ENCODE measurements around the gene FABP6. TPM values are rescaled to one million over a fixed set of nuclear protein-coding genes. Genes with fewer than 3 reads are reported as not detected.

Gene FABP6, protein sequence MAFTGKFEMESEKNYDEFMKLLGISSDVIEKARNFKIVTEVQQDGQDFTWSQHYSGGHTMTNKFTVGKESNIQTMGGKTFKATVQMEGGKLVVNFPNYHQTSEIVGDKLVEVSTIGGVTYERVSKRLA
- total RNA-seq: not detected
- not detected for total RNA-seq (2013)
- total RNA-seq: 0 to 0.05 (median 0) reads per million in 29 experiments

DNA sequence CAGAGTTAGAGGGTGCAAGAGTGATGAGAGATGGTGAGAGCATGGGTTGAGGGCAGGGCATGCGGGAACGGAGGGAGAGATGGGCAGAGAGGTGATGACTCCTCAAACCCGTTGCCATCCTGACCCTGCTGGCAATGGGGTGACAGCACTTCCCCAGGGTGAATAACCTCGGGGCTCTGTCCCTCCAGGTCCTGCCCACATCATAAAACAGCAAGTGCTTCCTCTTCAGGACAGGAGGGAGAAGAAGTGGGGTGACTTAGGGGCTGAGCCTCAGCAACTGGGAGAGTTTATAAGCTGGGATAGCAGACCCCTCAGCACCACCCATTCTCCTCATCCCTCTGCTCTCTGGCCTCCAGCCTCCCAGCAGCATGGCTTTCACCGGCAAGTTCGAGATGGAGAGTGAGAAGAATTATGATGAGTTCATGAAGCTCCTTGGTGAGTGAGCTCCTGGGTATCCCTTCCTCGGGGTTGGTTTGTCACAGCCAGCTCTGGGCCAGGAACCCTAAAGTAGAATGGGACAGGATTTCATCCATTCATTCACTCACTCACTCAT lies at the start of gene FABP6:
Gene FABP6 (plus strand): TSS at position 317 of the 553 bp plus-strand sequence. CDS start 52 bp downstream, at position 369.
- no peak for DNase-seq
- ATAC-seq (replicated peaks in 1 of 4): no peak
- ChIA-PET POLR2A (no interaction called here), CTCF (interaction anchor here in 1 of 2 donors (0.6 kb wide), 1 partner anchor 25 kb away, joined by 7 read pairs; no protein-coding TSS in a partner anchor)
- Histone ChIP-seq H3K4me1 (ENCODE audit: control insufficient read depth in 1 of 2, extremely low read depth in 1 of 2, insufficient read depth in 2 of 2, low read length in 2 of 2) (no peaks in the 10 kb centered on the region), H3K27ac (ENCODE audit: low read length) (no peak within 1 kb of the TSS), H3K9me3 (no peaks in the 10 kb centered on the region), H3K4me3 (ENCODE audit: control insufficient read depth in 1 of 2, extremely low read depth in 1 of 2, low read length in 1 of 2) (no peak within 1 kb of the TSS), H3K27me3 (replicated peaks in 1 of 2; ENCODE audit: control insufficient read depth in 2 of 2, extremely low read depth in 1 of 2, insufficient read depth in 2 of 2, low read length in 1 of 2) (peaks cover 0 to 2% of the 10 kb centered on the region in 2 experiments), H3K36me3 (ENCODE audit: control insufficient read depth in 2 of 2, extremely low read depth in 1 of 2, insufficient read depth in 1 of 2, low read length in 1 of 2) (no peaks in the 10 kb centered on the region)
- H3K36me3 Mint-ChIP-seq: no peaks in the 10 kb centered on the region
- H3K4me3 Mint-ChIP-seq: no peak within 1 kb of the TSS
- H3K4me1 Mint-ChIP-seq: no peaks in the 10 kb centered on the region
- no peaks in the 10 kb centered on the region for H3K27me3 Mint-ChIP-seq
- H3K9me3 Mint-ChIP-seq: no peaks in the 10 kb centered on the region
- no peak within 1 kb of the TSS for H3K27ac Mint-ChIP-seq
- 80% methylated on average over 1 of the region's 7 CpGs for WGBS (ENCODE audit: insufficient coverage)

DNA sequence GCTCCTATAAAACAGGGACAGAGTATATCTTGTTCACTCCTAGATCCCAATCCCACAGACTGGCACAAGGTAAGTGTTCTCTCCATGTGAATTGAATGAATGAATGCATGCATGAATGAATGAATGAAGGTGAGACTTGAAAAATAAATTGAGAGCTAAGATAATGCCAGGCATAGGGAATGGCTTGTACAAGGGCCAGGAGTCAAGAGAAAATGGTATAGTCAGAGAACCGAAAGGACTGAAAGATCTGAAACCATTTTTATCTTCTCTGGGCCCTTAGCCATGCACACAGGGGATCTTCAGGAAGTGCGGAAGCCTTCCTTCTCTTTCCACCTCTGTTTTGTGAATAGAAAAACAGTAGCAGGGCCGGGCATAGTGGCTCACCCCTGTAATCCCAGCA lies 48.4 kb upstream of the FABP6 start:
- H3K27ac ChIP-seq (ENCODE audit: low read length): no peak overlapping the region
- H3K9me3 ChIP-seq: no peaks in the 10 kb centered on the region
- H3K4me1 Mint-ChIP-seq: peaks cover 0 to 1% (median 0%) of the 10 kb centered on the region in 3 donors
- 60% methylated on average over 2 of the region's 3 CpGs for WGBS (ENCODE audit: insufficient coverage)
- peaks cover 3 to 20% of the 10 kb centered on the region in 2 donors for H3K27me3 Mint-ChIP-seq
- ATAC-seq (replicated peaks in 1 of 4): no peak
- CTCF ChIA-PET: interaction anchor here in 1 of 2 donors (0.6 kb wide), 1 partner anchor 63 kb away, joined by 6 read pairs; no protein-coding TSS in a partner anchor
- H3K4me1 ChIP-seq (ENCODE audit: control insufficient read depth in 1 of 2, extremely low read depth in 1 of 2, insufficient read depth in 2 of 2, low read length in 2 of 2): no peaks in the 10 kb centered on the region
- H3K27me3 ChIP-seq (replicated peaks in 1 of 2; ENCODE audit: control insufficient read depth in 2 of 2, extremely low read depth in 1 of 2, insufficient read depth in 2 of 2, low read length in 1 of 2): peaks cover 0 to 2% of the 10 kb centered on the region in 2 experiments
- DNase-seq: no peak
- H3K36me3 Mint-ChIP-seq: no peaks in the 10 kb centered on the region
- no peak overlapping the region for H3K27ac Mint-ChIP-seq
- H3K4me3 ChIP-seq (ENCODE audit: control insufficient read depth in 1 of 2, extremely low read depth in 1 of 2, low read length in 1 of 2): no peak overlapping the region
- H3K36me3 ChIP-seq (ENCODE audit: control insufficient read depth in 2 of 2, extremely low read depth in 1 of 2, insufficient read depth in 1 of 2, low read length in 1 of 2): no peaks in the 10 kb centered on the region
- no peak overlapping the region for H3K4me3 Mint-ChIP-seq
- POLR2A ChIA-PET: no interaction called here
- peaks cover 0 to 6% (median 0%) of the 10 kb centered on the region in 3 donors for H3K9me3 Mint-ChIP-seq

DNA sequence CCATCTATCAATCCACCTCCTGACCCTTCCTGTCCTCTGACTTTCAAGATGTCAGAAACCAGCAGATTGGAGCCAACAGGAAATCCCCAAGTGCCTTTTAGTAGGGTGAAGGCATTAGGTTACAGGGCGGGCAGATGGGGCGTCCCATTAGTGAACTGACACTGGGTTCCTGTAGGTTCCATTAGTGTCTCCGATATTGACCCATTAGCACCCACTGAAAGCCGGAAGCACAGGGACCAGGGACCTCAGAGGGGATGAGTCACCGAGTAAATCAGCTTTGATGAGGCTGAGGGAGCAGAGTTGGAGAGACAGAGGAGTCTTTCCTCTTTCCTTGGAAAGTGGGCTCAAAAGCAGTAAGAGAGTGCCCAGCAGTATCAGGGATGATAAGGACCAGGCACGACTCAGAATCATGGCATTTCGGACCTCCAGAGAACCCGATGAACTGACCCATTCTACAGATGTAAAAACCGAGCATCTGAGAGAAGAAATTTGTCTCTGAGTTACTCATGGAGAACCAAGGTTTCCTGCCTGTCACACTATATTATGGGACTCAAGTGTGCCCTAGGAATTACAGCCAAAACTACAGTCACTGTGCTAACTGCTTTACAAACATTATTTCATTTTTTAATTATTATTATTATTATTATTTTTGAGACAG lies 47.2 kb upstream of the FABP6 start:
- no peaks in the 10 kb centered on the region for H3K36me3 ChIP-seq (ENCODE audit: control insufficient read depth in 2 of 2, extremely low read depth in 1 of 2, insufficient read depth in 1 of 2, low read length in 1 of 2)
- DNase-seq: no peak
- H3K4me1 ChIP-seq (ENCODE audit: control insufficient read depth in 1 of 2, extremely low read depth in 1 of 2, insufficient read depth in 2 of 2, low read length in 2 of 2): no peaks in the 10 kb centered on the region
- no peak overlapping the region for H3K27ac Mint-ChIP-seq
- POLR2A ChIA-PET: interaction anchor here in 1 of 2 donors (0.6 kb wide), 1 partner anchor 266 kb away, joined by 3 read pairs; no protein-coding TSS in a partner anchor
- no peak overlapping the region for H3K27ac ChIP-seq (ENCODE audit: low read length)
- H3K9me3 Mint-ChIP-seq: peaks cover 5 to 12% (median 6%) of the 10 kb centered on the region in 3 donors
- no peak overlapping the region for H3K4me3 ChIP-seq (ENCODE audit: control insufficient read depth in 1 of 2, extremely low read depth in 1 of 2, low read length in 1 of 2)
- ATAC-seq (replicated peaks in 1 of 4): no peak
- CTCF ChIA-PET: no interaction called here
- WGBS (ENCODE audit: insufficient coverage): 77% methylated on average over 9 of the region's 9 CpGs
- no peak overlapping the region for H3K4me3 Mint-ChIP-seq
- peaks cover 0 to 1% (median 0%) of the 10 kb centered on the region in 3 donors for H3K4me1 Mint-ChIP-seq
- H3K9me3 ChIP-seq: no peaks in the 10 kb centered on the region
- H3K36me3 Mint-ChIP-seq: no peaks in the 10 kb centered on the region
- peaks cover 11 to 30% of the 10 kb centered on the region in 2 donors for H3K27me3 Mint-ChIP-seq
- peaks cover 0 to 8% of the 10 kb centered on the region in 2 experiments for H3K27me3 ChIP-seq (replicated peaks in 1 of 2; ENCODE audit: control insufficient read depth in 2 of 2, extremely low read depth in 1 of 2, insufficient read depth in 2 of 2, low read length in 1 of 2)

DNA sequence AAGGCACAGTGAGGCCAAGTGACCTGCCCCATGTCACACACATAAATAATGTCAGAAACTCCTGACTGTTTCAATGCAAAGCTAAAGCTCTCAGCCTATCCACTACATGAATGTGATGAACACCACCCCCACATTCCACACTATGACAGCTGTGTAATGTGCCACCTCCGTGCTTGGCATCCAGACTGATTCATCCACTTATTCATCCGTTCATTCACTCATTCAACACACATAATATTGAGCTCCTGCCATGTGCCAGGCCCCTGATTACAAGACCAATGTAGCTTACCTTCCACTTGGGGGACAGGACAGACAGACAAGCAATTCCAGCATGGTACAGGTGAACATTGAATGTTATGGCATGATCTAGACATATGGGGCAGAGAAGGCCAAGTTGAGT lies 46.2 kb upstream of the FABP6 start:
- Histone ChIP-seq H3K27ac (ENCODE audit: low read length) (no peak overlapping the region), H3K4me3 (ENCODE audit: control insufficient read depth in 1 of 2, extremely low read depth in 1 of 2, low read length in 1 of 2) (no peak overlapping the region), H3K4me1 (ENCODE audit: control insufficient read depth in 1 of 2, extremely low read depth in 1 of 2, insufficient read depth in 2 of 2, low read length in 2 of 2) (peaks cover 0 to 2% of the 10 kb centered on the region in 2 experiments), H3K36me3 (ENCODE audit: control insufficient read depth in 2 of 2, extremely low read depth in 1 of 2, insufficient read depth in 1 of 2, low read length in 1 of 2) (no peaks in the 10 kb centered on the region), H3K9me3 (no peaks in the 10 kb centered on the region), H3K27me3 (replicated peaks in 1 of 2; ENCODE audit: control insufficient read depth in 2 of 2, extremely low read depth in 1 of 2, insufficient read depth in 2 of 2, low read length in 1 of 2) (peaks cover 0 to 17% of the 10 kb centered on the region in 2 experiments)
- ChIA-PET POLR2A (no interaction called here), CTCF (no interaction called here)
- Mint-ChIP-seq H3K27me3 (peaks cover 13 to 34% of the 10 kb centered on the region in 2 donors), H3K27ac (no peak overlapping the region), H3K4me1 (peaks cover 0 to 1% (median 0%) of the 10 kb centered on the region in 3 donors), H3K4me3 (no peak overlapping the region), H3K36me3 (no peaks in the 10 kb centered on the region), H3K9me3 (peaks cover 5 to 12% (median 6%) of the 10 kb centered on the region in 3 donors)
- DNase-seq (no peak), ATAC-seq (replicated peaks in 1 of 4) (no peak)
- WGBS (ENCODE audit: insufficient coverage): 33% methylated on average over 1 of the region's 2 CpGs

DNA sequence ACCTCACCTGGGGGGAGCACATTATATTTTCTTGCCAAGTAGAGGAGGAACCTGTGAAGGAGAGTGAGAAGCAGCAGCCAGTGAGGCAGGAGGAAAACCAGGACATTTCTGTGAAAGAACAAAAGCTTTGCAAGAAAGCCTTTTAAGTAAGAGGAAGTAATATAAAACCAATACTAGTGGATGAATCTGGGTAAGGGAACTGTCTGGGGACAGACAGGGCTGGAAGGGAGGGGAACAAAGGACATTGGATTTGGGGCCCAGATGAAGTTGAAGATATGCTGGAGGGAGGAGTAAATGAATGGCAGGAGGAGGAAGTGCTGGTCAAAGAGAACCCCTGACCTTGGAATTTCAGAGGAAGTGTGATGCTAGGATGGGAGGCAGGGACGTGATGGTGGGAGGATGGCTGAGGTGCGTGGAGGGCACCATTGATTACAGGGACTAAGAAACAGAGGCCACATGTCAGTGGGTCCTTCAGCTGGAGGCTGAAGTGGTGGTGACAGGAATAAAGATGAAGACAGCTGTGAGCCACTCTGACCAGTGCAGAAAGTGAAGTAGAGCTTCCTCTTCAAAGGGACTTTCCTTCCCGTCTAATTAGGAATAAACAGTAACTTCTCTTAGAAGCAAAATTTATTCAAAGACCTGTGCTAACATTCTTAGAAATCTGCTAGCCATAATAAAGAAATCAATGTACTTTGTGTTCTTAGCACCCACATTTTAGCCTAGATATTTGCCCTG lies 43.5 kb upstream of the FABP6 start:
- Mint-ChIP-seq H3K9me3 (peaks cover 5 to 12% (median 6%) of the 10 kb centered on the region in 3 donors), H3K27me3 (peaks cover 13 to 40% of the 10 kb centered on the region in 2 donors), H3K36me3 (no peaks in the 10 kb centered on the region), H3K27ac (no peak overlapping the region), H3K4me3 (no peak overlapping the region), H3K4me1 (peaks cover 4 to 5% (median 4%) of the 10 kb centered on the region in 3 donors)
- H3K36me3 ChIP-seq (ENCODE audit: control insufficient read depth in 2 of 2, extremely low read depth in 1 of 2, insufficient read depth in 1 of 2, low read length in 1 of 2): no peaks in the 10 kb centered on the region
- ATAC-seq (replicated peaks in 1 of 4): no peak
- peaks cover 0 to 5% of the 10 kb centered on the region in 2 experiments for H3K4me1 ChIP-seq (ENCODE audit: control insufficient read depth in 1 of 2, extremely low read depth in 1 of 2, insufficient read depth in 2 of 2, low read length in 2 of 2)
- no peak overlapping the region for H3K4me3 ChIP-seq (ENCODE audit: control insufficient read depth in 1 of 2, extremely low read depth in 1 of 2, low read length in 1 of 2)
- H3K27ac ChIP-seq (ENCODE audit: low read length): no peak overlapping the region
- POLR2A ChIA-PET: no interaction called here
- H3K9me3 ChIP-seq: no peaks in the 10 kb centered on the region
- H3K27me3 ChIP-seq (replicated peaks in 1 of 2; ENCODE audit: control insufficient read depth in 2 of 2, extremely low read depth in 1 of 2, insufficient read depth in 2 of 2, low read length in 1 of 2): peaks cover 0 to 18% of the 10 kb centered on the region in 2 experiments
- WGBS (ENCODE audit: insufficient coverage): 50% methylated on average over 3 of the region's 3 CpGs
- CTCF ChIA-PET: no interaction called here
- no peak for DNase-seq

DNA sequence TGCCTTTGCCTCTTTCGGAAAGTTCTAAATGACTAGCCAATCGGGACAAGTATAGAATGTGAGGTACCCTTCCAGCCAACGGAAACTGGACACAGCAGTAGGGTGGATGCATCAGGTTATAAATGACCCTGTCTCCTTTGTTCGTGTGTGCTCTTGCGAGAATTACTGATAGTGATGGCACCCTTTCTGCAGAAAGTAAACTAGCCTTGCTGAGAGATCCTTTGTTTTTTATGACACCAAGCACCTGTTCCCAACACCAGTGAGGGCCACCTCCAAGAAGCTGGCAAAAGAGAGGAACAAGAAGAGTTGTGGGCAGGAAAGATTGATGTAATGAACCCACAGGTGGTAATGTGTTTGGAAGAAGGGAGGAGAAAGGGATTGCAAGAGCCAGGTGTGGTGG lies 42.8 kb upstream of the FABP6 start:
- no peaks in the 10 kb centered on the region for H3K36me3 Mint-ChIP-seq
- H3K9me3 Mint-ChIP-seq: peaks cover 5 to 12% (median 6%) of the 10 kb centered on the region in 3 donors

More for the DNA sequence above, 42.8 kb upstream of the FABP6 start:
- Histone ChIP-seq H3K27me3 (replicated peaks in 1 of 2; ENCODE audit: control insufficient read depth in 2 of 2, extremely low read depth in 1 of 2, insufficient read depth in 2 of 2, low read length in 1 of 2) (peaks cover 0 to 18% of the 10 kb centered on the region in 2 experiments), H3K4me3 (ENCODE audit: control insufficient read depth in 1 of 2, extremely low read depth in 1 of 2, low read length in 1 of 2) (no peak overlapping the region), H3K27ac (ENCODE audit: low read length) (no peak overlapping the region), H3K36me3 (ENCODE audit: control insufficient read depth in 2 of 2, extremely low read depth in 1 of 2, insufficient read depth in 1 of 2, low read length in 1 of 2) (no peaks in the 10 kb centered on the region), H3K4me1 (ENCODE audit: control insufficient read depth in 1 of 2, extremely low read depth in 1 of 2, insufficient read depth in 2 of 2, low read length in 2 of 2) (peaks cover 0 to 5% of the 10 kb centered on the region in 2 experiments), H3K9me3 (no peaks in the 10 kb centered on the region)
- peaks cover 13 to 40% of the 10 kb centered on the region in 2 donors for H3K27me3 Mint-ChIP-seq
- no peak for DNase-seq
- ChIA-PET CTCF (interaction anchor here in 1 of 2 donors (0.6 to 0.7 kb wide), 2 partner anchors 26 to 138 kb away, joined by 3 to 5 read pairs; no protein-coding TSS in a partner anchor), POLR2A (no interaction called here)
- peaks cover 4 to 5% (median 4%) of the 10 kb centered on the region in 3 donors for H3K4me1 Mint-ChIP-seq
- H3K4me3 Mint-ChIP-seq: peak overlapping the region in 1 of 3 donors; percentile 43
- no peak overlapping the region for H3K27ac Mint-ChIP-seq
- ATAC-seq (replicated peaks in 1 of 4): no peak
- WGBS (ENCODE audit: insufficient coverage): 93% methylated on average over 3 of the region's 5 CpGs

All from T-cell (primary cell).